GM13976 (cell line): Measurements from ENCODE around the gene RMRP.
"Not testable (repeated sequence)": the region's sequence is repeated elsewhere in the genome, so short reads cannot be mapped to it uniquely, and the experiment has no call there.

Experiments
- DNase-seq: peaks from one replicate; pipeline ENCODE4 v3.0.0; 2012; ENCODE audit warnings: low spot score
- in situ Hi-C: fragments of 300-500 bp; cut with MboI; formaldehyde crosslinking; loops from one replicate; pipeline ENCODE4 v1.12.0; 2022; ENCODE audit warnings: low sequenced_read_pairs, mixed read lengths, inconsistent platforms; ENCODE audit not compliant: unreplicated experiment
- TF ChIP-seq, protein P1 (sequence below): IDR thresholded peaks from 2 replicates; pipeline ENCODE4 v1.5.1; 2012; ENCODE audit warnings: borderline replicate concordance, mild to moderate bottlenecking; ENCODE audit not compliant: insufficient read depth; ENCODE audit errors: extremely low read depth, missing control alignments, control extremely low read depth

The RMRP gene

DNA sequence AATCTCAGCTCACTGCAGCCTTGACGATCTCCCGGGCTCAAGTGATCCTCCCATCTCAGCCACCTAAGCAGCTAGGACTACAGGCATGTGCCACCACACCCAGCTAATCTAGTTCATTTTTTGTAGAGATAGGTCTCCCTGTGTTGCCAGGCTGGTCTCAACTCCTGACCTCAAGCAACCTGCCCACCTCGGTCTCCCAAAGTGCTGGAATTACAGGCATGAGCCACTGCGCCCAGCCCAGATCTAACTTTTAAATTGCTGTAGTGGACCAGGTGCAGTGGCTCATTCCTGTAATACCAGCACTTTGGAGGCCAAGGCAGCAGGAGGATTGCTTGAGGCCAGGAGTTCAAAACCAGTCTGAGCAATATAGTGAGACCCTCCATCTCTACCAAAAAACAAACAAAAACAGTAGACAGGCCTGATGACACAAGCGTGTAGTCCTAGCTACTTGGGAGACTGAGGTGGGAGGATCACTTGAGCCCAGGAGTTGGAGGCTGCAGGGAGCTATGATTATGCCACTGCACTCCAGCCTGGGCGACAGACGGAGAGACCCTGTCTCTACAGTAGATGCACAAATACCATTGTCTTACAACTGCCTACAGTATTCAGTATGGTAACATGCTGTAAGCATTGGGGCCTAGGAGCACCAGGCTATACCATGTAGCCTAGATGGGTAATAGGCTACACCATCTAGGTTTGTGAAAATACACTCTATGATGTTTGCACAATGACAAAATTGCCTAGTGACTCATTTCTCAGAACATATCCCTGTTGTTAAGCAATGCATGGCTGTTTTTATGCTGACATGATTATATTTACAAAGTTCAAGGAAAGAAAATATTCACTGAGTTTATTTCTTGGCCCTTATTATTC, 5.6 kb downstream of the RMRP start:
- TF ChIP-seq, protein P1, sequence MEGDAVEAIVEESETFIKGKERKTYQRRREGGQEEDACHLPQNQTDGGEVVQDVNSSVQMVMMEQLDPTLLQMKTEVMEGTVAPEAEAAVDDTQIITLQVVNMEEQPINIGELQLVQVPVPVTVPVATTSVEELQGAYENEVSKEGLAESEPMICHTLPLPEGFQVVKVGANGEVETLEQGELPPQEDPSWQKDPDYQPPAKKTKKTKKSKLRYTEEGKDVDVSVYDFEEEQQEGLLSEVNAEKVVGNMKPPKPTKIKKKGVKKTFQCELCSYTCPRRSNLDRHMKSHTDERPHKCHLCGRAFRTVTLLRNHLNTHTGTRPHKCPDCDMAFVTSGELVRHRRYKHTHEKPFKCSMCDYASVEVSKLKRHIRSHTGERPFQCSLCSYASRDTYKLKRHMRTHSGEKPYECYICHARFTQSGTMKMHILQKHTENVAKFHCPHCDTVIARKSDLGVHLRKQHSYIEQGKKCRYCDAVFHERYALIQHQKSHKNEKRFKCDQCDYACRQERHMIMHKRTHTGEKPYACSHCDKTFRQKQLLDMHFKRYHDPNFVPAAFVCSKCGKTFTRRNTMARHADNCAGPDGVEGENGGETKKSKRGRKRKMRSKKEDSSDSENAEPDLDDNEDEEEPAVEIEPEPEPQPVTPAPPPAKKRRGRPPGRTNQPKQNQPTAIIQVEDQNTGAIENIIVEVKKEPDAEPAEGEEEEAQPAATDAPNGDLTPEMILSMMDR: no peak
- DNase-seq: no peak

DNA sequence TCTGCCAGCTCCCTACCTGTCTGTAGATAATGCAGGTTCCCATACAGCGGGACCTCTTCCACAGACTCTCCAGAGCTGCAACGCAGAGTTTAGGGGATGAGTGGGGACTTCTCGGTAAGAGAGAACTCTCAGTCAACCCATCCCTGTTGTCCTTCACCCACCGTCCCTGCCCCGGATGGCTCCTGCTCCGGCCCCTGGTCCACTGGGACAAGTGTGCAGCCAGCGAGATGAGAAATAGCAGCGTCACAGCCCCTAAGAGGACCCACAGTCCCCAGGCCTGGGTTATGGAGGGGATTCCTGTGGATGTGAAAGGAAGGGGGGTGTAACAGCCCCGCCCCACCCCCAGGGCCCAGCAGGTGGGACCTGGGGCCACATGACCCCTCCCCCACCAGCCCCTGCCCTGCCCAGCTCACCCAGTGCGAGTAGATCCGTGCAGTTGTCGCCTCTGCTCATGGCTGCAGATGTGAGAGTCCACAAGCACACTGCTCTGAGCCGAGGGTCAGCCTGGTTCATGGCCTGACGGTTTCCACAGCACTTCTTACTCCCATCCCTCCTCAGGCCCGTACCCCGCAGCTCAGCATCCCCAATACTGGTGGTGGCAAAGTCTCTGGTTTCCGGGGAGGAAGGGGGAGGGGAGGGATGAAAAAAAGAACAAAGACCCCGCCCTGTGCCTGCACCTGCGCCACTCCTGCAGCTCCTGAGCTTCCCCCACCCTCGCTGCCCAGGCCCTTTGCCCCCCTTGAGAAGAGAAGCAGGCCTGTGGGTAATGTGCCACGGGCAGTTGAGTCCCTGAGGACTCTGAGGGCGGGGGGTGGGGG, 7.3 kb downstream of the RMRP start, which contains the start of gene SIT1:
TSS of gene SIT1 (minus strand) at position 591 of the 818 bp plus-strand sequence. CDS start at position 513, 78 bp downstream.
- TF ChIP-seq, protein P1: no peak
- DNase-seq: peak; percentile 72
- in situ Hi-C loops: no loop called here

More for the DNA sequence above, 5.6 kb downstream of the RMRP start:
- in situ Hi-C loops: no loop called here

DNA sequence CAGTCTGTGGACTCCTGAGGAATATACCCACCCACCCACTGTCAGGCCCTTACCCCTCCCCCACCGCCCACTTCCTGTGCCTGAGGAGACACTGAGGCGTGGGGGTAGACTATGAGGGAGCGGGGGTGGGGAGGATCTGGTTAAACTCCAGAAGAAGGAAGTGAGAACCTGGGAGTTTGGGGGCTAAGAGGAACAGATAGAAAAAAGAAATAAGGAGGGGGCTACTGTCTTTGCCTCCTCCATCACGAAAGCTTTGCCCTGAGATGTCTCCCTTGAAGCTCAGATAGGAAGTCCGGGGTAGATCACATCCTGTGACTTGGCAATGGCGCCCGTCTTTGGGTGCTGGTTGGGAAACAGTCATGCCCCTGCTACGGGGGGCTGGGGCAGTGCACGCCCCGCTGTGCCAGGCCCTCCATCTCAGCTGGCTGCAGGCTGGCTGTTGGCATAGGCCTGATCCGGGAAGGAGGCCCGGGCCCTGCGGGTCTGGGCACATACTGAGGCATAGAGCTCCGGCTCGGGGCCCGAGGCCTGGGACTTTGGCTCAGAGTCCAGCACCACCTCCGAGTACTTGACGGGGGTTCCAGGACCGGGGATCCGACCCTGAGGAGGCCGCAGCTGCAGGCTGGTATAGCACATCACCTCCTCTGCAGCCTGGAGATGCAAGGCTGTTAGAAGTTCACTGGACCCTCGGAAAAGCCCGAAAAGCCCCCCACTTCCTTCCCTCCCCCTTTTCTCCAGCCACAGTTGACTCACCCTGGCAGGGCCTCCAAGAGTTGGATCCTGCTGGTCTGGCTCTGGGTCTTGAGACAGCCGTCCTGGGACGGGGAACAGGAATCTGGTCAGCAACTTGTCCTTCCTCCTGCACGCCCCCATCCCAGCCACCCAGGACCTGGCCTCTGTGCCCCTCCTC, 8.1 kb downstream of the RMRP start:
- DNase-seq: peak; percentile 67
- in situ Hi-C loops: no loop called here
- TF ChIP-seq, protein P1: no peak

DNA sequence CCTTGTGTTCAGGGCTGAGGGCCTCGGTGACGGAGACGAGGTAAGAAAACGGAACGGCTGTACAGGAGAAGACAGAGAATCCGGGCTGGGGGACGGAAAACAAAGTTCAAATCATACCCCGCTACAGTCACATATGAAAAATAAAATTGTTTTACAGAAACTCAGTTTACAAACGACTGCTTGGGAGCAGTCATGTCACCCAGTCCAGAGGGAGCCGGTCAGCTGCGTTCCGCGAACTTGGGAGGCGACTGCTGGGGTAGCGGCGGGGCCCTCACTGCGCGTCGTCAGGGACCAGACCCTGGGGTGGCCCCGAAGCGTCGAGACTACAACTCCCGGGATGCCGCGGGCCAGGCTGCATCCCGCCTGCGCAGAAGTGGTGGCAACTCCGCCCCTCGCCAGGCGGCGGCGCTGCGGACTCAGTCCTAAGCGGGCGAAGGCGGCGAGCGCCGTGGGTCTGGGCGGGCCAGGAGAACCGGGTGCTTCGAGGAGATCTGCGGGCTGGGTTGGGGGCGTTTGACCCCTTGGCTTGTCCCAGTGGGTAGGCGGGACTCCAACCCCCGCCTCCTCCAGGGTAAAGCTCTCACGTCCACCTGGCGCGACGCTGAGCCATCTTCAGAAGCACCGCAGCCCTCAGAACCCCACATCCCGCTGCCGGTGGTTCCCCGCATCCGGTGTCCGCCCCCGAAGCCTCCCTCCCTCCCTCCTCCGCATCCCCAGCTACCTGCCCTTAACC, 11.1 kb downstream of the RMRP start:
- in situ Hi-C loops: no loop called here
- peak; percentile 96 for DNase-seq

DNA sequence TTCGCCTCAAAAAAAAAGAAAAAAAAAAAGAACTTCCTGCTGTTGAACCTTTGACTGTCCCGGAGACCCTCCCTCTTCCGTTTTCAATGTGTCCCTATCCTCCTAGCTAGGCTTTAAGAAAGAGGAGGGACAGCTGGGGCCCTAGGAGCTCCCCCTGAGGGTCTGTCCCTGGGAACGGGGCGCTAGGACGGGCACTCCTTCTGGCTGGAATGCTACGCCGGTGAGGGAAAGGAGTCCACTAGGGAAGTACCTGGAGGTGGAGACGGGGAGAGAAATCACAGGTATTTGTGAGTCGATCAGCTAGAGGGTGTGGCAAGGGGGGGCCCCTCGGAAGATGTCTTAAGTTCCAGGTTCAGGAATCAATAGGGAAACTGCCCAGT, 11.7 kb downstream of the RMRP start:
- no peak for DNase-seq
- TF ChIP-seq, protein P1: no peak
- in situ Hi-C loops: no loop called here

More for the DNA sequence above, 11.1 kb downstream of the RMRP start:
- TF ChIP-seq, protein P1: peak; percentile 99

DNA sequence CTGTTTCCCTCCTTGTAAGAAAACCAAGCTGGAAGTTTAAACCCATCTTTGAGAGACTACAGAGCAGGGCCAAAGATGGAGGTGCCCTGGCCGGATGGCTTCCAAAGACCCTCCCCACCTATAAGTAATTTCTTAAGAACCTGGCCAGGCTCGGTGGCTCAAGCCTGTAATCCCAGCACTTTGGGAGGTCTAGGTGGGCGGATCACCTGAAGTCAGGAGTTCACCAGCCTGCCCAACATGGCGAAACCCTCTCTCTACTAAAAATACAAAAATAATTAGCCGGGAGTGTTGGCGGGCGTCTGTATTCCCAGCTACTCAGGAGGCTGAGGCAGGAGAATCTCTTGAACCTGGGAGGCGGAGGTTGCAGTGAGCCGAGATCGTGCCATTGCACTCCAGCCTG, 12.1 kb downstream of the RMRP start:
- in situ Hi-C loops, DNase-seq: not testable (repeated sequence)
